Middle frontal gyrus (tissue), 1 donor: Measurements from ENCODE around the gene ZNF775.
"Not testable (repeated sequence)": the region's sequence is repeated elsewhere in the genome, so short reads cannot be mapped to it uniquely, and the experiment has no call there.

Experiments
- DNase-seq: peaks from one replicate; pipeline ENCODE4 v3.0.0-alpha.2; 2015; ENCODE audit warnings: low spot score; ENCODE audit errors: extremely low spot score

ZNF775 gene

GRCh38 chr7:150382123-150382843 is 3.2 kb downstream of the ZNF775 start:
- no peak for DNase-seq

- DNase-seq = no peak
Observed at GRCh38 chr7:150382844-150383225, 3.7 kb downstream of the ZNF775 start.

- DNase-seq = peak; percentile 82
Observed at GRCh38 chr7:150383710-150384397, 4.7 kb downstream of the ZNF775 start.

GRCh38 chr7:150384406-150385301 is 5.5 kb downstream of the ZNF775 start:
- DNase-seq = no peak

GRCh38 chr7:150385302-150385723 is 6.2 kb downstream of the ZNF775 start:
- DNase-seq = no peak

GRCh38 chr7:150385884-150386283 is 6.8 kb downstream of the ZNF775 start:
- DNase-seq = not testable (repeated sequence)

GRCh38 chr7:150388306-150388705 is 9.2 kb downstream of the ZNF775 start:
- DNase-seq = no peak

GRCh38 chr7:150388709-150389531 is 9.8 kb downstream of the ZNF775 start:
- no peak for DNase-seq

GRCh38 chr7:150389532-150389816 is 10.3 kb downstream of the ZNF775 start:
- no peak for DNase-seq

- no peak for DNase-seq
Observed at GRCh38 chr7:150390205-150390604, 11.1 kb downstream of the ZNF775 start.

- DNase-seq = no peak
Observed at GRCh38 chr7:150393325-150393724, 14.2 kb downstream of the ZNF775 start.

- no peak for DNase-seq
Observed at GRCh38 chr7:150396426-150396825, 17.3 kb downstream of the ZNF775 start.

GRCh38 chr7:150396851-150397260 is 17.7 kb downstream of the ZNF775 start:
- no peak for DNase-seq

- DNase-seq = no peak
Observed at GRCh38 chr7:150397346-150398107, 18.4 kb downstream of the ZNF775 start.

GRCh38 chr7:150398108-150398964 is 19.2 kb downstream of the ZNF775 start:
- DNase-seq = no peak

- no peak for DNase-seq
Observed at GRCh38 chr7:150398965-150399320, 19.8 kb downstream of the ZNF775 start.

- DNase-seq = no peak
Observed at GRCh38 chr7:150399421-150400007, 20.4 kb downstream of the ZNF775 start.

GRCh38 chr7:150400008-150400787 is 21.1 kb downstream of the ZNF775 start:
- no peak for DNase-seq
